ENCODE data around the gene TREH. TPM values are rescaled to one million over a fixed set of nuclear protein-coding genes. Genes with fewer than 3 reads are reported as not detected.

The TREH gene
- total RNA-seq, 1 donor from 2014 or later, result not detected

GRCh38 chr11:118655486-118656190 lies 23.8 kb downstream of the TREH start:
- TF ChIP-seq CTCF (IDR thresholded peaks at IDR 0.05; ENCODE audit: partially characterized antibody, unreplicated experiment), result no peak
- Mint-ChIP-seq H3K36me3 (ENCODE audit: unreplicated experiment) (no peaks in the 10 kb centered on the region), H3K27me3 (ENCODE audit: unreplicated experiment) (peaks cover 6% of the 10 kb centered on the region), H3K4me3 (ENCODE audit: unreplicated experiment) (no peak overlapping the region), H3K4me1 (ENCODE audit: low read depth, unreplicated experiment) (peaks cover 8% of the 10 kb centered on the region), H3K27ac (ENCODE audit: unreplicated experiment) (no peak overlapping the region), H3K9me3 (ENCODE audit: unreplicated experiment) (peaks cover 2% of the 10 kb centered on the region)
- DNase-seq, result no peak

GRCh38 chr11:118653684-118654390 lies 25.6 kb downstream of the TREH start:
- Mint-ChIP-seq H3K27me3 (ENCODE audit: unreplicated experiment) (peaks cover 1% of the 10 kb centered on the region), H3K9me3 (ENCODE audit: unreplicated experiment) (peaks cover 2% of the 10 kb centered on the region), H3K4me1 (ENCODE audit: low read depth, unreplicated experiment) (peaks cover 8% of the 10 kb centered on the region), H3K27ac (ENCODE audit: unreplicated experiment) (no peak overlapping the region), H3K4me3 (ENCODE audit: unreplicated experiment) (no peak overlapping the region), H3K36me3 (ENCODE audit: unreplicated experiment) (no peaks in the 10 kb centered on the region)
- DNase-seq, result no peak
- no peak for TF ChIP-seq CTCF (IDR thresholded peaks at IDR 0.05; ENCODE audit: partially characterized antibody, unreplicated experiment)

DNA sequence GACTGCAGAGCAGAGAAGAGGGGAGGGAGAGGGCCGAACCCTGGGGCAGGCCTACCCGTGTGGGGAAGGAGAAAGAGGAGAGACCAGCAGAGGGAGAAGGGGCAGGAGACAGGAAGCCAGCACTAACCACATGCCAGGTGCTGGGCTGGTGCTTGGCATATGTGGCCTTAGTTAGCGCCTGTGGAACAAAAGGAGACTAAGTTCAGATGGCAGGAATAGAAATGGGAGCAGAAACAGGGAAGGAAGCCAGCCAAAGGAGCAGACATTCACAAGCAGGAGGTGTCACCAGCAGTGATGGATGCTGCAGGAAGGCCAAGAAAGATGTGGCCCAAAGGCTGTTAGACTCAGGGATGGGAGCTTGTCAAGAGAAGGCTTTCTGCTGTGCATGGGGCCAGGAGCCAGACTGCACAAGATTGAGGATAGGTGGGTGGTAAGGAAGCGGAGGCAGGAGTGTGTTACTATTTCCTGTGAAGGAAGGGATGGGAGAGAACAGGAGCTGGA lies 26.7 kb downstream of the TREH start:
- Mint-ChIP-seq H3K27me3 (ENCODE audit: unreplicated experiment) (no peaks in the 10 kb centered on the region), H3K4me1 (ENCODE audit: low read depth, unreplicated experiment) (peaks cover 8% of the 10 kb centered on the region), H3K9me3 (ENCODE audit: unreplicated experiment) (peaks cover 2% of the 10 kb centered on the region), H3K4me3 (ENCODE audit: unreplicated experiment) (no peak overlapping the region), H3K27ac (ENCODE audit: unreplicated experiment) (no peak overlapping the region), H3K36me3 (ENCODE audit: unreplicated experiment) (no peaks in the 10 kb centered on the region)
- DNase-seq, result no peak
- TF ChIP-seq CTCF (IDR thresholded peaks at IDR 0.05; ENCODE audit: partially characterized antibody, unreplicated experiment), result no peak

DNA sequence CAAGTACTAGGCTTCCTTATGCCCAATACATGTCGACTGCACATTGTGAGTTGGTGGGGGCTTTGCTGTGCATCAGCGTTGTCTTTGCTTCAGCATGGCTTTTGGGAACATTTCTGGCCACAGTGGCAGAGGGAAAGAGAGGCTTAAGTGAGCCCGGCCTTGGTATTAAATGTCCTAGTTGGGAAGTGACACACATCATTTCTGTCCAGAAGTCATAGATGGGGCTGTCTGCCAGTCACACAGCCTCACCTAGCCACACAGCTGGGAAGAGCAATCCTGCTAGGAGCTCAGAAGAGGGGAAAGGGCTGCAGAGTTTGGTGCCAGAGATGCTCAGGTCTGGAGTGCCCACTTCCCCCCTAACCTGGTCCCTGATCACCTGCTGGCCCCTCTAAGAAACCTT lies 27.6 kb downstream of the TREH start:
- Mint-ChIP-seq H3K4me3 (ENCODE audit: unreplicated experiment) (no peak overlapping the region), H3K9me3 (ENCODE audit: unreplicated experiment) (peaks cover 2% of the 10 kb centered on the region), H3K27ac (ENCODE audit: unreplicated experiment) (no peak overlapping the region), H3K36me3 (ENCODE audit: unreplicated experiment) (no peaks in the 10 kb centered on the region), H3K4me1 (ENCODE audit: low read depth, unreplicated experiment) (peaks cover 2% of the 10 kb centered on the region), H3K27me3 (ENCODE audit: unreplicated experiment) (no peaks in the 10 kb centered on the region)
- TF ChIP-seq CTCF (IDR thresholded peaks at IDR 0.05; ENCODE audit: partially characterized antibody, unreplicated experiment), result no peak
- DNase-seq, result no peak

DNA sequence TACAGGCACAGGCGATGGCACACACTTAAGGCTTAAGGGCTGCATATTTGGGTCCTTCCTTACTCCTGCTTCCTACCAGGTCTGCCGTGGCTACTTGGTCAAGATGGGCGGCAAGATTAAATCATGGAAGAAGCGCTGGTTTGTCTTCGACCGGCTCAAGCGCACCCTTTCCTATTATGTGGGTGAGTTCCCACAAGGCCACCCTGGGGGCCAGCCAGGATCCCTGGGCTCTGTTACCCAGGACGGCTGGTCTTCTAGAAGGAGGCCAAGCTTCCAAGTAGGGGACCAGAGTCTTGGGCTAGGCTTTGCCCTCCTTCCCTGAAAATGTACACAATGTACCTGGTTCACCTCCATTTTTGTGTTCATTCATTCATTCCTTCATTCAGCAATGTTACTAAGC lies 29.1 kb downstream of the TREH start:
- Mint-ChIP-seq H3K4me3 (ENCODE audit: unreplicated experiment) (no peak overlapping the region), H3K4me1 (ENCODE audit: low read depth, unreplicated experiment) (no peaks in the 10 kb centered on the region), H3K36me3 (ENCODE audit: unreplicated experiment) (no peaks in the 10 kb centered on the region), H3K27ac (ENCODE audit: unreplicated experiment) (no peak overlapping the region), H3K9me3 (ENCODE audit: unreplicated experiment) (peaks cover 4% of the 10 kb centered on the region), H3K27me3 (ENCODE audit: unreplicated experiment) (no peaks in the 10 kb centered on the region)
- no peak for DNase-seq
- no peak for TF ChIP-seq CTCF (IDR thresholded peaks at IDR 0.05; ENCODE audit: partially characterized antibody, unreplicated experiment)

All from glutamatergic neuron (in vitro differentiated cells).